GM18502 (cell line): ENCODE data around the gene FAM167B.
"Not testable (repeated sequence)": the region's sequence is repeated elsewhere in the genome, so short reads cannot be mapped to it uniquely, and the experiment has no call there.

Source experiments
- ATAC-seq: cut with Tn5 transposase; IDR thresholded peaks from one replicate; pipeline ENCODE4 v1.9.1; 2021; ENCODE audit warnings: mild to moderate bottlenecking; ENCODE audit not compliant: unreplicated experiment, poor library complexity

The FAM167B gene

GRCh38 chr1:32291708-32292538, 44.9 kb downstream of the FAM167B start, which contains the start of gene HDAC1:
TSS of gene HDAC1 (plus strand) at chr1:32292083. CDS start at chr1:32292170, 87 bp downstream.
- peak; percentile 94 for ATAC-seq

DNA sequence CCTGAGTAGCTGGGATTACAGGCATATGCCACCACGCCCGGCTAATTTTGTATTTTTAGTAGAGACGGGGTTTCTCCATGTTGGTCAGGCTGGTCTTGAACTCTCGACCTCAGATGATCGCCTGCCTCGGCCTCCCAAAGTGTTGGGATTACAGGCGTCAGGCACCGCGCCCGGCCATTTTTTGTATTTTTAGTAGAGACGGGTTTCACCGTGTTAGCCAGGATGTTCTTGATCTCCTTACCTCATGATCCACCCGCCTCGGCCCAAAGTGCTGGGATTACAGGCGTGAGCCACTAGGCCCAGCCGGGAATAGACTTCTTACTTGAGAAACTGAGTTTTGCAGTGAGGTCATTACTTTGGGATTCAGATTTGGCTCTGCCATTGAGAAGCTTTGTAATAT, 51.2 kb downstream of the FAM167B start:
- not testable (repeated sequence) for ATAC-seq
